KMS-11 (cell line): ENCODE data around the gene NXPE3.

ENCODE experiments used
- H2AFZ ChIP-seq: fragments of 200-600 bp; sonication (generic); 2 replicates; pipeline ENCODE4 v1.6.1; 2016; ENCODE audit warnings: antibody characterized with exemption, mixed run types, low read depth
- H3K27ac ChIP-seq: fragments of 200-600 bp; sonication (generic); 2 replicates; pipeline ENCODE4 v1.6.1; 2016; ENCODE audit warnings: mild to moderate bottlenecking, mixed run types
- H3K27me3 ChIP-seq: fragments of 200-600 bp; sonication (generic); 2 replicates; pipeline ENCODE4 v1.6.1; 2017; ENCODE audit warnings: mild to moderate bottlenecking, low read depth, mixed run types, moderate library complexity; ENCODE audit not compliant: insufficient read depth
- H3K36me3 ChIP-seq: fragments of 200-600 bp; sonication (generic); 2 replicates; pipeline ENCODE4 v1.6.1; 2017; ENCODE audit warnings: mild to moderate bottlenecking, mixed run types; ENCODE audit not compliant: insufficient read depth
- H3K4me1 ChIP-seq: fragments of 200-600 bp; sonication (generic); 2 replicates; pipeline ENCODE4 v1.6.1; 2016; ENCODE audit warnings: mild to moderate bottlenecking, low read depth, mixed run types; ENCODE audit not compliant: poor library complexity, severe bottlenecking
- H3K4me2 ChIP-seq: fragments of 200-600 bp; sonication (generic); 2 replicates; pipeline ENCODE4 v1.7.0; 2016; ENCODE audit warnings: mild to moderate bottlenecking, mixed run types
- H3K4me3 ChIP-seq: fragments of 200-600 bp; sonication (generic); IDR thresholded peaks from 2 replicates; pipeline ENCODE4 v1.6.1; 2017; ENCODE audit warnings: low read depth, low read length, mixed read lengths; ENCODE audit not compliant: insufficient read depth
- H3K79me2 ChIP-seq: fragments of 200-600 bp; sonication (generic); 2 replicates; pipeline ENCODE4 v1.6.1; 2016; ENCODE audit warnings: low read depth, mixed run types; ENCODE audit not compliant: insufficient read depth
- H3K9ac ChIP-seq: fragments of 200-600 bp; sonication (generic); 2 replicates; pipeline ENCODE4 v1.6.1; 2016; ENCODE audit warnings: mild to moderate bottlenecking, mixed run types
- H4K20me1 ChIP-seq: fragments of 200-600 bp; sonication (generic); 2 replicates; pipeline ENCODE4 v1.6.1; 2016; ENCODE audit warnings: mild to moderate bottlenecking, mixed run types; ENCODE audit not compliant: insufficient read depth
- CTCF ChIP-seq: fragments of 200-600 bp; sonication (generic); conservative IDR thresholded peaks from 2 replicates; pipeline ENCODE4 v1.6.1; 2017; ENCODE audit warnings: low read depth, mild to moderate bottlenecking, antibody characterized with exemption, low read length, moderate library complexity, mixed read lengths

NXPE3 gene

GRCh38 chr3:101854608-101855304, 75.7 kb downstream of the NXPE3 start:
- Histone ChIP-seq H3K36me3 (peaks cover 8% of the 10 kb centered on the region; the same call in 1 of the 2 replicates), H3K27ac (no peak overlapping the region), H4K20me1 (no peaks in the 10 kb centered on the region), H2AFZ (no peak overlapping the region), H3K4me2 (no peak overlapping the region), H3K9ac (no peak overlapping the region), H3K4me1 (peaks cover 31% of the 10 kb centered on the region), H3K27me3 (no peaks in the 10 kb centered on the region), H3K4me3 (no peak overlapping the region), H3K79me2 (peaks cover 21% of the 10 kb centered on the region; the same call in 1 of the 2 replicates)
- no peak for TF ChIP-seq CTCF

GRCh38 chr3:101857301-101857741, 78.3 kb downstream of the NXPE3 start:
- Histone ChIP-seq H3K27me3 (no peaks in the 10 kb centered on the region), H4K20me1 (no peaks in the 10 kb centered on the region), H3K9ac (no peak overlapping the region), H3K4me3 (no peak overlapping the region), H2AFZ (no peak overlapping the region), H3K79me2 (no peaks in the 10 kb centered on the region), H3K4me1 (peaks cover 18% of the 10 kb centered on the region), H3K27ac (no peak overlapping the region), H3K4me2 (no peak overlapping the region), H3K36me3 (peaks cover 7% of the 10 kb centered on the region; the same call in 1 of the 2 replicates)
- no peak for TF ChIP-seq CTCF

- TF ChIP-seq CTCF, result no peak
- peaks cover 14% of the 10 kb centered on the region for H3K4me1 ChIP-seq
- H3K27me3 ChIP-seq, result no peaks in the 10 kb centered on the region
- H3K4me3 ChIP-seq, result no peak overlapping the region
- no peaks in the 10 kb centered on the region for H3K36me3 ChIP-seq
- no peak overlapping the region for H3K9ac ChIP-seq
- H3K27ac ChIP-seq, result no peak overlapping the region
- H3K79me2 ChIP-seq, result no peaks in the 10 kb centered on the region
- H4K20me1 ChIP-seq, result no peaks in the 10 kb centered on the region
- H3K4me2 ChIP-seq, result no peak overlapping the region
- no peak overlapping the region for H2AFZ ChIP-seq
Observed at GRCh38 chr3:101858464-101859030, 79.5 kb downstream of the NXPE3 start.

- H3K27ac ChIP-seq, result no peak overlapping the region
- no peak for TF ChIP-seq CTCF
Observed at GRCh38 chr3:101859882-101860448, 81.0 kb downstream of the NXPE3 start.

More at GRCh38 chr3:101859882-101860448, 81.0 kb downstream of the NXPE3 start:
- no peak overlapping the region for H3K4me3 ChIP-seq
- H3K4me2 ChIP-seq, result no peak overlapping the region
- no peaks in the 10 kb centered on the region for H3K36me3 ChIP-seq
- no peaks in the 10 kb centered on the region for H3K79me2 ChIP-seq
- H3K4me1 ChIP-seq, result no peaks in the 10 kb centered on the region
- no peaks in the 10 kb centered on the region for H3K27me3 ChIP-seq
- no peaks in the 10 kb centered on the region for H4K20me1 ChIP-seq
- H3K9ac ChIP-seq, result no peak overlapping the region
- no peak overlapping the region for H2AFZ ChIP-seq
